ENCODE measurements around the gene PRPF19. TPM values are rescaled to one million over a fixed set of nuclear protein-coding genes. Genes with fewer than 3 reads are reported as not detected.

PRPF19 gene
- total and polyA plus RNA-seq, 2 donors from 2014 or later: 70.7 to 72.1 TPM

DNA sequence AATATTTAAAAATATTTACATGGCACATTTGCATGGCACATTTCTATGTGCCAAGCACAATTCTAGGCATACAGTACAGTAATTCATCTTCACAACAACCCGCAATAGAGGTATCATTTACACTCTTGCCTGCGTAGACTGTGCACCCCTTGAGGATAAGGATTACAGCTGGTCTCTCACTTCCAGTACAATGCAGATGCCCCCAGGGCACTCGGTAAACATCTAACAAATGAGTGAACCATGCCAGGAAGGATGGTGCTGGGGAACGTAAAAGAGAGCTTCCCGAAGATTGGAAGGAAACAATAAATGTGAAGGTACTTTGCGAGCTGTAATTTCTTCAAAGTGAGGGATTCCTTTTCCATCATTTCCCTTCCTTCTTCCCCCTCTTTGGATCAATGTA is 1.3 kb downstream of the PRPF19 start:
- intact Hi-C loops (cut with DNase I): no loop called here
- TF ChIP-seq, protein P1, sequence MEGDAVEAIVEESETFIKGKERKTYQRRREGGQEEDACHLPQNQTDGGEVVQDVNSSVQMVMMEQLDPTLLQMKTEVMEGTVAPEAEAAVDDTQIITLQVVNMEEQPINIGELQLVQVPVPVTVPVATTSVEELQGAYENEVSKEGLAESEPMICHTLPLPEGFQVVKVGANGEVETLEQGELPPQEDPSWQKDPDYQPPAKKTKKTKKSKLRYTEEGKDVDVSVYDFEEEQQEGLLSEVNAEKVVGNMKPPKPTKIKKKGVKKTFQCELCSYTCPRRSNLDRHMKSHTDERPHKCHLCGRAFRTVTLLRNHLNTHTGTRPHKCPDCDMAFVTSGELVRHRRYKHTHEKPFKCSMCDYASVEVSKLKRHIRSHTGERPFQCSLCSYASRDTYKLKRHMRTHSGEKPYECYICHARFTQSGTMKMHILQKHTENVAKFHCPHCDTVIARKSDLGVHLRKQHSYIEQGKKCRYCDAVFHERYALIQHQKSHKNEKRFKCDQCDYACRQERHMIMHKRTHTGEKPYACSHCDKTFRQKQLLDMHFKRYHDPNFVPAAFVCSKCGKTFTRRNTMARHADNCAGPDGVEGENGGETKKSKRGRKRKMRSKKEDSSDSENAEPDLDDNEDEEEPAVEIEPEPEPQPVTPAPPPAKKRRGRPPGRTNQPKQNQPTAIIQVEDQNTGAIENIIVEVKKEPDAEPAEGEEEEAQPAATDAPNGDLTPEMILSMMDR (IDR thresholded peaks at IDR 0.05; ENCODE audit: borderline replicate concordance, extremely low read depth, insufficient read depth): no peak
- Histone ChIP-seq H3K36me3 (ENCODE audit: control insufficient read depth in 2 of 3, insufficient read depth in 3 of 3, low read length in 3 of 3) (peaks cover 4 to 29% (median 27%) of the 10 kb centered on the region in 3 donors), H3K4me3 (ENCODE audit: low read length in 3 of 3) (peak overlapping the region; percentile 76 to 96 (median 83)), H3K9me3 (ENCODE audit: control insufficient read depth in 2 of 3, insufficient read depth in 1 of 3, low read length in 3 of 3) (no peaks in the 10 kb centered on the region), H3K27ac (ENCODE audit: low read depth in 2 of 2, low read length in 2 of 2) (no peak overlapping the region), H3K9ac (ENCODE audit: low read length in 3 of 3) (peak overlapping the region; percentile 68 to 94 (median 75)), H3K27me3 (ENCODE audit: control insufficient read depth, insufficient read depth, low read length) (no peaks in the 10 kb centered on the region), H3K4me1 (ENCODE audit: control insufficient read depth in 2 of 3, insufficient read depth in 2 of 3, low read depth in 1 of 3, low read length in 3 of 3) (peaks cover 9 to 12% (median 12%) of the 10 kb centered on the region in 3 donors)
- FAIRE-seq (no peak), DNase-seq (no peak)

DNA sequence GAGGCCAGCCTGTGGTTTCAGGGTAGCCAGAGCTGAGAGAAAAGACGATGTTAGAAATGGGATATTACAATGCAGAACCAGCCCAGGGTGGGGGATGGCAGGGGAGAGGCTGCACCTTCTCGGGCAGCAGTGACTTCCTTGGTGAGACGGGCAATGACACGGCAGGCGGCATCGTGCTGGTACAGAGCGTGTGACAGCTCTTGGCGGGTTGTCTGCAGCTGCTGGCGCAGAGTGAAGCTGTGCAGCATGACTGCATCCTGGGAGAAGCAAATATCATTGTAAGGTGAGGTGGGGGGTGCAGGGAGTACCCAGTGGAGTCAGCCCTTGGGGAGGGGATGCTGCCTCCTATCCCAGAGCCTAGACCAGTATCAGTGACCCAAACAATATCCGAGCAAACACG is 3.8 kb downstream of the PRPF19 start:
- Histone ChIP-seq H3K4me3 (ENCODE audit: low read length in 3 of 3) (no peak overlapping the region), H3K4me1 (ENCODE audit: control insufficient read depth in 2 of 3, insufficient read depth in 2 of 3, low read depth in 1 of 3, low read length in 3 of 3) (peaks cover 9 to 12% (median 12%) of the 10 kb centered on the region in 3 donors), H3K36me3 (ENCODE audit: control insufficient read depth in 2 of 3, insufficient read depth in 3 of 3, low read length in 3 of 3) (peaks cover 17 to 48% (median 42%) of the 10 kb centered on the region in 3 donors), H3K9ac (ENCODE audit: low read length in 3 of 3) (no peak overlapping the region), H3K9me3 (ENCODE audit: control insufficient read depth in 2 of 3, insufficient read depth in 1 of 3, low read length in 3 of 3) (no peaks in the 10 kb centered on the region), H3K27ac (ENCODE audit: low read depth in 2 of 2, low read length in 2 of 2) (no peak overlapping the region), H3K27me3 (ENCODE audit: control insufficient read depth, insufficient read depth, low read length) (no peaks in the 10 kb centered on the region)
- TF ChIP-seq, protein P1 (IDR thresholded peaks at IDR 0.05; ENCODE audit: borderline replicate concordance, extremely low read depth, insufficient read depth): no peak
- FAIRE-seq (no peak), DNase-seq (no peak)
- intact Hi-C loops (cut with DNase I): no loop called here

DNA sequence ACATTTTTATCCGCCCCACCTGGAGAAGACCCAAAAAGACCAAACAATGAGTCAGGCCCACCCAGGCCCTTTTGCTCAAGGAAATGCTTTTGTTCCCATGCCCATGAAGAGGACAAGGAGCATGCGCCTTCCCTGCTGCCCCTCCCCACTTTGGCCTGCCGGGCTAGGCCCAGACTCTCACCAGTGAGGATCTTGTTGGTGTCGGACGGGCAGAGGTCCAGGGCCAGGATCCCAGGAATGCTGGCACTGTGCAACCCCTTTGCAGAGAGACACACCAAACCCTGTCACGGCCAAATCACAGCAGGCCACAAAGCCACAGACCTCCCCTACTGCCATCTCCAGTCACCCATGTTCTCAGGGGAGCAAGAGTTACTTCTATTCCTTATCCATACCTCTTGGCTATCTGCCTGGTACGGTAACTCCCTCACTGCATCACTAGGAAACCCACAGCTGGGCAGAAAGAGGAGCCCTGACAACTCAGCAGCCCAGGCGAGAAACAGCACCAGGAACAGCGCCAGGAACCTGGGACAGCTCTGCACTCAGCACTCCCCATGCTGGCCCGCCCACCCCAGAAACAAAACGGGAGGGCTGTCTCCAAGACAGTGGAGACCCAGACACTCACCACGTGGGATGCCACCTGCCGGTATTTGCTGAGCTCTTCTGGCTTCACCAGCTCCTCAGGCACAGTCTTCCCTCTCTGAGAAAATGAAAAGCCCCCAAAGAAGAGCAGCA is 5.5 kb downstream of the PRPF19 start:
- no peak for FAIRE-seq
- Histone ChIP-seq H3K9ac (ENCODE audit: low read length in 3 of 3) (no peak overlapping the region), H3K27me3 (ENCODE audit: control insufficient read depth, insufficient read depth, low read length) (no peaks in the 10 kb centered on the region), H3K36me3 (ENCODE audit: control insufficient read depth in 2 of 3, insufficient read depth in 3 of 3, low read length in 3 of 3) (peaks cover 28 to 62% (median 52%) of the 10 kb centered on the region in 3 donors), H3K4me1 (ENCODE audit: control insufficient read depth in 2 of 3, insufficient read depth in 2 of 3, low read depth in 1 of 3, low read length in 3 of 3) (peaks cover 7 to 12% (median 9%) of the 10 kb centered on the region in 3 donors), H3K27ac (ENCODE audit: low read depth in 2 of 2, low read length in 2 of 2) (no peak overlapping the region), H3K9me3 (ENCODE audit: control insufficient read depth in 2 of 3, insufficient read depth in 1 of 3, low read length in 3 of 3) (no peaks in the 10 kb centered on the region), H3K4me3 (ENCODE audit: low read length in 3 of 3) (no peak overlapping the region)
- intact Hi-C loops (cut with DNase I): no loop called here
- peak in 1 of 5 donors; percentile 20 for DNase-seq
- TF ChIP-seq, protein P1 (IDR thresholded peaks at IDR 0.05; ENCODE audit: borderline replicate concordance, extremely low read depth, insufficient read depth): no peak
